ENCODE measurements around the gene HEBP1.

GRCh38 chr12:12946686-12947355 is 53.2 kb downstream of the HEBP1 start:
- TF ChIP-seq MAX (IDR thresholded peaks at IDR 0.05) (no peak), CTCF (IDR thresholded peaks at IDR 0.05; ENCODE audit: low read depth, low read length, missing input control) (no peak), GABPA (IDR thresholded peaks at IDR 0.05 in 1 of 2, conservative IDR thresholded peaks at IDR 0.05 in 1 of 2) (no peak), REST (IDR thresholded peaks at IDR 0.05) (no peak), FOXA1 (IDR thresholded peaks at IDR 0.05) (no peak)
